Measurements from ENCODE around the gene CFAP77.
"Not testable (repeated sequence)": the region's sequence is repeated elsewhere in the genome, so short reads cannot be mapped to it uniquely, and the experiment has no call there.

The CFAP77 gene

GRCh38 chr9:132409828-132410528 is at the start of gene CFAP77:
Gene CFAP77 (plus strand): TSS chr9:132410211. CDS start chr9:132410272, 61 bp downstream.
- no peak for DNase-seq

GRCh38 chr9:132364068-132364467 is 45.9 kb upstream of the CFAP77 start:
- no peak for DNase-seq

- no peak for DNase-seq
Observed at GRCh38 chr9:132365986-132366385, 44.0 kb upstream of the CFAP77 start.

GRCh38 chr9:132366481-132366880 is 43.5 kb upstream of the CFAP77 start:
- no peak for DNase-seq

- no peak for DNase-seq
Observed at GRCh38 chr9:132367613-132368313, 42.2 kb upstream of the CFAP77 start.

- no peak for DNase-seq
Observed at GRCh38 chr9:132369421-132369820, 40.6 kb upstream of the CFAP77 start.

GRCh38 chr9:132370592-132370991 is 39.4 kb upstream of the CFAP77 start:
- no peak for DNase-seq

- no peak for DNase-seq
Observed at GRCh38 chr9:132372177-132373095, 37.6 kb upstream of the CFAP77 start.

GRCh38 chr9:132377769-132378168 is 32.2 kb upstream of the CFAP77 start:
- DNase-seq, result not testable (repeated sequence)

GRCh38 chr9:132378416-132378815 is 31.6 kb upstream of the CFAP77 start:
- not testable (repeated sequence) for DNase-seq

GRCh38 chr9:132381966-132382541 is 28.0 kb upstream of the CFAP77 start:
- DNase-seq, result no peak

GRCh38 chr9:132383462-132383883 is 26.5 kb upstream of the CFAP77 start:
- no peak for DNase-seq

- no peak for DNase-seq
Observed at GRCh38 chr9:132384376-132384775, 25.6 kb upstream of the CFAP77 start.

- DNase-seq, result no peak
Observed at GRCh38 chr9:132387133-132387532, 22.9 kb upstream of the CFAP77 start.

GRCh38 chr9:132390966-132391365 is 19.0 kb upstream of the CFAP77 start:
- DNase-seq, result no peak

- no peak for DNase-seq
Observed at GRCh38 chr9:132391449-132391848, 18.6 kb upstream of the CFAP77 start.

GRCh38 chr9:132395560-132395959 is 14.5 kb upstream of the CFAP77 start:
- DNase-seq, result no peak

GRCh38 chr9:132401824-132402223 is 8.2 kb upstream of the CFAP77 start:
- no peak for DNase-seq

- no peak for DNase-seq
Observed at GRCh38 chr9:132404228-132404881, 5.7 kb upstream of the CFAP77 start.

- DNase-seq, result peak; percentile 75
Observed at GRCh38 chr9:132406554-132407122, 3.4 kb upstream of the CFAP77 start, which contains the start of gene TTF1. Gene TTF1 (minus strand): TSS chr9:132406840. CDS start chr9:132402821, 4,019 bp downstream.

GRCh38 chr9:132407196-132407595 is 2.8 kb upstream of the CFAP77 start:
- DNase-seq, result no peak

GRCh38 chr9:132408521-132408920 is 1.5 kb upstream of the CFAP77 start:
- no peak for DNase-seq

Data from NCI-H2081 treated with DMSO at 0.1 percent for 48 hours (cell line).